ENCODE data around the gene COPS8.

DNA sequence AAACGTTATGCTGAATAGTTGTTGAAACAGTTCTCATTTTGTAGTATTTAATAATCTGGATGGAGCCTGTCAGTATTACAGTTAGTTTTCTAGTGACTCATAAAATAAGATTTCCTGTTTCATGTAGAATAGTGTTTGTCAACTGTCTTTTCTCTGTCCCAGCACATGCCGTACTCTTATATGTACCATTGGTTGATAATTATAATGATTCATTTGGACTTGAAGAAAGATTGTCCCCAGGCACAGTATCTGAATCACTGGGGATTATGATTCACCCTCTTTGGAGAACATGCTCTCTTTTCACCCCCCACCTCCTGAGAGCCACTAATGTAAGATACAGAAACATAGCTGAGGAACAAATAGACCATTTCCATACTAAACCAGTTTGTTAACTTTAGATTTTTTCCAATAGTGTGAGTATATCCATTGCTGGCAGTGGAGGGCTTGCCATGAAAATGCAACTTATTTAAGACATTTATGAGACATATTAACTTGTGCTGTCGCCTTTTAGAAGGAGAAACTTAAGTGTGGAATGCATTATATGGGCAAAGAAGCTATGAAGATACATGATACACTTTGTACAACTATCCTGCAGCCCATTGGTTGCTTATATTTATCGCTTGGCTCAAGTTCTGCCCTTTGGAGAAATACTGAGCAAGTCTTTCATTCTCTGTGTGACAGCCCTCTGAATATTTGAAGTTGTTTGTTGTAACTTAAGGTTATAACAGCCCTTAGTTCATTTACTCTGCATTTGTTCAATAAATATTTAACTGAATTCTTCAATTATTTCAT, 12.4 kb downstream of the COPS8 start:
- TF ChIP-seq ZBTB20 (tag by site-specific recombination; IDR thresholded peaks at IDR 0.05), result no peak
- TF ChIP-seq, protein P1, sequence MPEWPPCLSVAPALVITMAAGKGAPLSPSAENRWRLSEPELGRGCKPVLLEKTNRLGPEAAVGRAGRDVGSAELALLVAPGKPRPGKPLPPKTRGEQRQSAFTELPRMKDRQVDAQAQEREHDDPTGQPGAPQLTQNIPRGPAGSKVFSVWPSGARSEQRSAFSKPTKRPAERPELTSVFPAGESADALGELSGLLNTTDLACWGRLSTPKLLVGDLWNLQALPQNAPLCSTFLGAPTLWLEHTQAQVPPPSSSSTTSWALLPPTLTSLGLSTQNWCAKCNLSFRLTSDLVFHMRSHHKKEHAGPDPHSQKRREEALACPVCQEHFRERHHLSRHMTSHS (tag by site-specific recombination; IDR thresholded peaks at IDR 0.05), result no peak
- TF ChIP-seq, protein P2, sequence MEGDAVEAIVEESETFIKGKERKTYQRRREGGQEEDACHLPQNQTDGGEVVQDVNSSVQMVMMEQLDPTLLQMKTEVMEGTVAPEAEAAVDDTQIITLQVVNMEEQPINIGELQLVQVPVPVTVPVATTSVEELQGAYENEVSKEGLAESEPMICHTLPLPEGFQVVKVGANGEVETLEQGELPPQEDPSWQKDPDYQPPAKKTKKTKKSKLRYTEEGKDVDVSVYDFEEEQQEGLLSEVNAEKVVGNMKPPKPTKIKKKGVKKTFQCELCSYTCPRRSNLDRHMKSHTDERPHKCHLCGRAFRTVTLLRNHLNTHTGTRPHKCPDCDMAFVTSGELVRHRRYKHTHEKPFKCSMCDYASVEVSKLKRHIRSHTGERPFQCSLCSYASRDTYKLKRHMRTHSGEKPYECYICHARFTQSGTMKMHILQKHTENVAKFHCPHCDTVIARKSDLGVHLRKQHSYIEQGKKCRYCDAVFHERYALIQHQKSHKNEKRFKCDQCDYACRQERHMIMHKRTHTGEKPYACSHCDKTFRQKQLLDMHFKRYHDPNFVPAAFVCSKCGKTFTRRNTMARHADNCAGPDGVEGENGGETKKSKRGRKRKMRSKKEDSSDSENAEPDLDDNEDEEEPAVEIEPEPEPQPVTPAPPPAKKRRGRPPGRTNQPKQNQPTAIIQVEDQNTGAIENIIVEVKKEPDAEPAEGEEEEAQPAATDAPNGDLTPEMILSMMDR (tag by site-specific recombination; IDR thresholded peaks at IDR 0.05), result no peak
- no peak for TF ChIP-seq ZNF121 (tag by site-specific recombination; IDR thresholded peaks at IDR 0.05)
- TF ChIP-seq, protein P3, sequence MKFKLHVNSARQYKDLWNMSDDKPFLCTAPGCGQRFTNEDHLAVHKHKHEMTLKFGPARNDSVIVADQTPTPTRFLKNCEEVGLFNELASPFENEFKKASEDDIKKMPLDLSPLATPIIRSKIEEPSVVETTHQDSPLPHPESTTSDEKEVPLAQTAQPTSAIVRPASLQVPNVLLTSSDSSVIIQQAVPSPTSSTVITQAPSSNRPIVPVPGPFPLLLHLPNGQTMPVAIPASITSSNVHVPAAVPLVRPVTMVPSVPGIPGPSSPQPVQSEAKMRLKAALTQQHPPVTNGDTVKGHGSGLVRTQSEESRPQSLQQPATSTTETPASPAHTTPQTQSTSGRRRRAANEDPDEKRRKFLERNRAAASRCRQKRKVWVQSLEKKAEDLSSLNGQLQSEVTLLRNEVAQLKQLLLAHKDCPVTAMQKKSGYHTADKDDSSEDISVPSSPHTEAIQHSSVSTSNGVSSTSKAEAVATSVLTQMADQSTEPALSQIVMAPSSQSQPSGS (tag by site-specific recombination; IDR thresholded peaks at IDR 0.05; ENCODE audit: low read depth), result no peak
- TF ChIP-seq ZNF660 (tag by site-specific recombination; IDR thresholded peaks at IDR 0.05), result no peak
- TF ChIP-seq PRDM2 (tag by site-specific recombination; IDR thresholded peaks at IDR 0.05; ENCODE audit: borderline replicate concordance), result no peak
- no peak for TF ChIP-seq RBAK (tag by site-specific recombination; IDR thresholded peaks at IDR 0.05)
- TF ChIP-seq, protein P4, sequence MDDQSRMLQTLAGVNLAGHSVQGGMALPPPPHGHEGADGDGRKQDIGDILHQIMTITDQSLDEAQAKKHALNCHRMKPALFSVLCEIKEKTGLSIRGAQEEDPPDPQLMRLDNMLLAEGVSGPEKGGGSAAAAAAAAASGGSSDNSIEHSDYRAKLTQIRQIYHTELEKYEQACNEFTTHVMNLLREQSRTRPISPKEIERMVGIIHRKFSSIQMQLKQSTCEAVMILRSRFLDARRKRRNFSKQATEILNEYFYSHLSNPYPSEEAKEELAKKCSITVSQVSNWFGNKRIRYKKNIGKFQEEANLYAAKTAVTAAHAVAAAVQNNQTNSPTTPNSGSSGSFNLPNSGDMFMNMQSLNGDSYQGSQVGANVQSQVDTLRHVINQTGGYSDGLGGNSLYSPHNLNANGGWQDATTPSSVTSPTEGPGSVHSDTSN (CRISPR knock-in tag; IDR thresholded peaks at IDR 0.05), result no peak
- no peak for TF ChIP-seq ZNF792 (tag by site-specific recombination; IDR thresholded peaks at IDR 0.05)
- TF ChIP-seq, protein P5, sequence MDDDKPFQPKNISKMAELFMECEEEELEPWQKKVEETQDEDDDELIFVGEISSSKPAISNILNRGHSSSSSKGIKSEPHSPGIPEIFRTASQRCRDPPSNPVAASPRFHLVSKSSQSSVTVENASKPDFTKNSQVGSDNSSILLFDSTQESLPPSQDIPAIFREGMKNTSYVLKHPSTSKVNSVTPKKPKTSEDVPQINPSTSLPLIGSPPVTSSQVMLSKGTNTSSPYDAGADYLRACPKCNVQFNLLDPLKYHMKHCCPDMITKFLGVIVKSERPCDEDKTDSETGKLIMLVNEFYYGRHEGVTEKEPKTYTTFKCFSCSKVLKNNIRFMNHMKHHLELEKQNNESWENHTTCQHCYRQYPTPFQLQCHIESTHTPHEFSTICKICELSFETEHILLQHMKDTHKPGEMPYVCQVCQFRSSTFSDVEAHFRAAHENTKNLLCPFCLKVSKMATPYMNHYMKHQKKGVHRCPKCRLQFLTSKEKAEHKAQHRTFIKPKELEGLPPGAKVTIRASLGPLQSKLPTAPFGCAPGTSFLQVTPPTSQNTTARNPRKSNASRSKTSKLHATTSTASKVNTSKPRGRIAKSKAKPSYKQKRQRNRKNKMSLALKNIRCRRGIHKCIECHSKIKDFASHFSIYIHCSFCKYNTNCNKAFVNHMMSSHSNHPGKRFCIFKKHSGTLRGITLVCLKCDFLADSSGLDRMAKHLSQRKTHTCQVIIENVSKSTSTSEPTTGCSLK (tag by site-specific recombination; IDR thresholded peaks at IDR 0.05), result no peak
- no peak for TF ChIP-seq ZSCAN5A (tag by site-specific recombination; IDR thresholded peaks at IDR 0.05)
- no peak for TF ChIP-seq REST (tag by site-specific recombination; IDR thresholded peaks at IDR 0.05)
- no peak for TF ChIP-seq YY1 (tag by site-specific recombination; IDR thresholded peaks at IDR 0.05)
